Measurements from ENCODE around the gene SURF6.
"Not testable (repeated sequence)": the region's sequence is repeated elsewhere in the genome, so short reads cannot be mapped to it uniquely, and the experiment has no call there.

Gene SURF6

GRCh38 chr9:133283255-133284032 is 52.5 kb downstream of the SURF6 start:
- not testable (repeated sequence) for DNase-seq

- DNase-seq: no peak
Measured at GRCh38 chr9:133282464-133283238, 53.3 kb downstream of the SURF6 start.

- no peak for DNase-seq
Measured at GRCh38 chr9:133280392-133280791, 55.6 kb downstream of the SURF6 start.

Measured in central memory CD4-positive, alpha-beta T cell (primary cell).